IMR-90 (cell line): ENCODE results near the gene CD244. TPM values are rescaled to one million over a fixed set of nuclear protein-coding genes. Genes with fewer than 3 reads are reported as not detected.

Experiments
- ATAC-seq: fragments of 200-7000 bp; cut with Tn5 transposase; 2 replicates; pipeline ENCODE4 v1.9.1; 2020; ENCODE audit warnings: low read depth, mild to moderate bottlenecking, moderate library complexity
- BruUV-seq: library from RNA; stranded (reverse); fragments of 400-500 nt; replicated peaks from 2 replicates; lab custom pipeline; 2021; lab: Mats Ljungman, UMichigan
- CTCF ChIA-PET: fragments of 300-600 bp; formaldehyde crosslinking; extraction: SDS; loops from one replicate; lab custom pipeline; 2021; ENCODE audit warnings: antibody characterized with exemption; lab: Yijun Ruan, JAX
- POLR2A ChIA-PET: fragments of 300-600 bp; sonication (Branson Sonifier 250); formaldehyde crosslinking; loops from one replicate; lab custom pipeline; 2022; ENCODE audit warnings: antibody characterized with exemption; ENCODE audit not compliant: unreplicated experiment; lab: Charles Lee
- DNase-seq: peaks from one replicate; pipeline ENCODE4 v3.0.0; 2013
- H2AFZ ChIP-seq: replicated peaks from 2 replicates; pipeline ENCODE3; 2013; ENCODE audit warnings: low read length, mild to moderate bottlenecking; ENCODE audit not compliant: poor library complexity
- H2AK5ac ChIP-seq: 2 replicates; pipeline ENCODE4 v1.6.1; 2013; ENCODE audit warnings: low read depth, low read length, inconsistent platforms
- H2AK9ac ChIP-seq: replicated peaks from 2 replicates; pipeline ENCODE3; 2013; ENCODE audit warnings: mild to moderate bottlenecking, low read depth, low read length, moderate library complexity; ENCODE audit not compliant: poor library complexity
- H2BK120ac ChIP-seq: 2 replicates; pipeline ENCODE4 v1.6.1; 2013; ENCODE audit warnings: low read depth, low read length, inconsistent platforms
- H2BK15ac ChIP-seq: 3 replicates; pipeline ENCODE4 v1.6.1; 2013; ENCODE audit warnings: low read depth, low read length, inconsistent platforms
- H2BK20ac ChIP-seq: 2 replicates; pipeline ENCODE4 v1.6.1; 2013; ENCODE audit warnings: low read depth, mild to moderate bottlenecking, inconsistent platforms, low read length, moderate library complexity
- H2BK5ac ChIP-seq: 2 replicates; pipeline ENCODE4 v1.6.1; 2013; ENCODE audit warnings: mild to moderate bottlenecking, low read depth, low read length, inconsistent platforms; ENCODE audit not compliant: poor library complexity, severe bottlenecking
- H3K14ac ChIP-seq: replicated peaks from 2 replicates; pipeline ENCODE4 v1.6.1; 2013; ENCODE audit warnings: low read depth, low read length, inconsistent platforms
- H3K18ac ChIP-seq: 2 replicates; pipeline ENCODE4 v1.6.1; 2013; ENCODE audit warnings: low read depth, low read length, control low read depth
- H3K23ac ChIP-seq: 2 replicates; pipeline ENCODE4 v1.6.1; 2013; ENCODE audit warnings: low read depth, low read length, inconsistent platforms
- H3K27ac ChIP-seq: 2 replicates; pipeline ENCODE4 v1.5.1; 2013; ENCODE audit warnings: mild to moderate bottlenecking, control low read depth, low read length; ENCODE audit not compliant: insufficient read depth
- H3K27me3 ChIP-seq: 2 replicates; pipeline ENCODE4 v1.6.1; 2013; ENCODE audit warnings: low read length; ENCODE audit not compliant: control insufficient read depth, insufficient read depth
- H3K36me3 ChIP-seq: 2 replicates; pipeline ENCODE4 v1.6.1; 2013; ENCODE audit warnings: low read length, mixed read lengths; ENCODE audit not compliant: control insufficient read depth, insufficient read depth
- H3K4ac ChIP-seq: 2 replicates; pipeline ENCODE4 v1.6.1; 2013; ENCODE audit warnings: low read depth, low read length, inconsistent platforms
- H3K4me1 ChIP-seq: 2 replicates; pipeline ENCODE4 v1.6.1; 2013; ENCODE audit warnings: low read length, mixed read lengths; ENCODE audit not compliant: control insufficient read depth, insufficient read depth
- H3K4me2 ChIP-seq: 2 replicates; pipeline ENCODE4 v1.6.1; 2013; ENCODE audit warnings: low read depth, mild to moderate bottlenecking, control low read depth, low read length, moderate library complexity
- H3K4me3 ChIP-seq: 2 replicates; pipeline ENCODE4 v1.5.1; 2013; ENCODE audit warnings: low read depth, mild to moderate bottlenecking, control low read depth, low read length, moderate library complexity; ENCODE audit not compliant: insufficient read depth
- H3K56ac ChIP-seq: 2 replicates; pipeline ENCODE4 v1.6.1; 2013; ENCODE audit warnings: low read length, inconsistent platforms; ENCODE audit not compliant: insufficient read depth; ENCODE audit errors: extremely low read depth
- H3K79me1 ChIP-seq, 2 experiments: 2 replicates each; pipeline ENCODE4 v1.6.1; 2013; ENCODE audit warnings: low read length in 2 of 2, inconsistent platforms in 1 of 2, low read depth in 1 of 2
- H3K9ac ChIP-seq: 2 replicates; pipeline ENCODE4 v1.6.1; 2013; ENCODE audit warnings: low read depth, low read length, control low read depth
- H3K9me1 ChIP-seq: 2 replicates; pipeline ENCODE4 v1.6.1; 2013; ENCODE audit warnings: low read length, inconsistent platforms; ENCODE audit not compliant: insufficient read depth
- H3K9me3 ChIP-seq: 2 replicates; pipeline ENCODE4 v1.6.1; 2013; ENCODE audit warnings: low read length; ENCODE audit not compliant: control insufficient read depth, insufficient read depth
- H4K20me1 ChIP-seq: 2 replicates; pipeline ENCODE4 v1.6.1; 2013; ENCODE audit warnings: low read length, inconsistent platforms; ENCODE audit not compliant: insufficient read depth
- H4K5ac ChIP-seq: 2 replicates; pipeline ENCODE4 v1.6.1; 2013; ENCODE audit warnings: mild to moderate bottlenecking, low read depth, low read length, control low read depth
- H4K8ac ChIP-seq, 2 experiments: 2 replicates each; pipeline ENCODE4 v1.6.1; 2013; ENCODE audit warnings: low read depth in 2 of 2, low read length in 2 of 2, control low read depth in 1 of 2, inconsistent platforms in 1 of 2
- H4K91ac ChIP-seq: 2 replicates; pipeline ENCODE4 v1.6.1; 2013; ENCODE audit warnings: low read depth, low read length, inconsistent platforms; ENCODE audit not compliant: insufficient read depth
- BHLHE40 ChIP-seq: fragments of 150-350 bp; IDR thresholded peaks from 2 replicates; pipeline ENCODE4 v1.6.1; 2016; ENCODE audit warnings: mild to moderate bottlenecking, low read depth, low read length
- CEBPB ChIP-seq: IDR thresholded peaks from 2 replicates; pipeline ENCODE4 v1.6.1; 2012; ENCODE audit warnings: low read depth, low read length, improper control_type of control experiment
- CHD1 ChIP-seq: IDR thresholded peaks from 2 replicates; pipeline ENCODE4 v1.6.1; 2012; ENCODE audit warnings: low read depth, low read length, improper control_type of control experiment
- FOS ChIP-seq: fragments of 150-350 bp; IDR thresholded peaks from 2 replicates; pipeline ENCODE4 v1.6.1; 2016; ENCODE audit warnings: low read depth, low read length
- MAFK ChIP-seq: IDR thresholded peaks from 2 replicates; pipeline ENCODE4 v1.6.1; 2012; ENCODE audit warnings: low read depth, low read length, improper control_type of control experiment
- MAZ ChIP-seq: IDR thresholded peaks from 2 replicates; pipeline ENCODE4 v1.6.1; 2012; ENCODE audit warnings: low read depth, mild to moderate bottlenecking, low read length, improper control_type of control experiment, moderate library complexity, borderline replicate concordance
- MXI1 ChIP-seq: IDR thresholded peaks from 2 replicates; pipeline ENCODE4 v1.6.1; 2012; ENCODE audit warnings: low read depth, mild to moderate bottlenecking, low read length, moderate library complexity, borderline replicate concordance
- NFE2L2 ChIP-seq: fragments of 150-350 bp; IDR thresholded peaks from 2 replicates; pipeline ENCODE4 v1.6.1; 2016; ENCODE audit warnings: low read depth, mild to moderate bottlenecking, low read length
- POLR2A ChIP-seq: IDR thresholded peaks from 2 replicates; pipeline ENCODE4 v1.6.1; 2012; ENCODE audit warnings: mild to moderate bottlenecking, low read depth, low read length
- RAD21 ChIP-seq: IDR thresholded peaks from 2 replicates; pipeline ENCODE4 v1.6.1; 2012; ENCODE audit warnings: low read length, improper control_type of control experiment
- RCOR1 ChIP-seq: IDR thresholded peaks from 2 replicates; pipeline ENCODE4 v1.6.1; 2012; ENCODE audit warnings: mild to moderate bottlenecking, low read length, improper control_type of control experiment; ENCODE audit not compliant: insufficient replicate concordance
- RFX5 ChIP-seq: IDR thresholded peaks from 2 replicates; pipeline ENCODE4 v1.8.0; 2012; ENCODE audit warnings: low read depth, mild to moderate bottlenecking, low read length, moderate library complexity
- SMC3 ChIP-seq: fragments of 150-350 bp; IDR thresholded peaks from 2 replicates; pipeline ENCODE4 v1.6.1; 2016; ENCODE audit warnings: low read depth, mild to moderate bottlenecking, antibody characterized with exemption, low read length, moderate library complexity
- WGBS, 2 experiments: methylation state at CpG; one replicate each; pipeline versions ENCODE4 v1.1.5 to v1.1.7; 2013; ENCODE audit warnings: missing lambda C conversion rate in 2 of 2; ENCODE audit not compliant: insufficient read length in 1 of 2; ENCODE audit errors: extremely low coverage in 2 of 2; 5-methylcytosine and 5-hydroxymethylcytosine counted together
- dilution Hi-C: fragments of 300-500 bp; cut with HindIII; formaldehyde crosslinking; loops from one replicate; pipeline ENCODE4 v1.14.3; 2018; ENCODE audit warnings: low sequenced_read_pairs; ENCODE audit not compliant: unreplicated experiment
- in situ Hi-C: fragments of 300-500 bp; cut with MboI; formaldehyde crosslinking; loops from 3 replicates; pipeline ENCODE4 v1.14.3; 2019; ENCODE audit warnings: low sequenced_read_pairs, inconsistent platforms, mixed read lengths
- intact Hi-C: fragments of 100-400 bp; cut with micrococcal nuclease; formaldehyde crosslinking; loops from 2 replicates; pipeline ENCODE4 v1.10.0; 2022
- polyA plus RNA-seq, 3 experiments: library from polyadenylated mRNA; depleted of rRNA; stranded (reverse); fragments of >200 nt; gene quantifications; 2 replicates each; pipeline ENCODE4 v1.2.3, GENCODE V29; 2012; ENCODE audit warnings: low replicate concordance in 1 of 3
- total RNA-seq: library from RNA; depleted of rRNA; stranded (reverse); fragments of >200 nt; gene quantifications from 2 replicates; pipeline ENCODE4 v1.2.3, GENCODE V29; 2012
- TF ChIP-seq, protein P1 (sequence below): fragments of 150-350 bp; IDR thresholded peaks from 2 replicates; pipeline ENCODE4 v1.6.1; 2016; ENCODE audit warnings: low read depth, mild to moderate bottlenecking, low read length, moderate library complexity, borderline replicate concordance
- TF ChIP-seq, protein P2 (sequence below): fragments of 150-350 bp; IDR thresholded peaks from 2 replicates; pipeline ENCODE4 v1.6.1; 2017; ENCODE audit warnings: mild to moderate bottlenecking, antibody characterized with exemption, low read length, low read depth
- TF ChIP-seq, protein P3 (sequence below): conservative IDR thresholded peaks from 2 replicates; pipeline ENCODE4 v1.5.1; 2012; ENCODE audit warnings: mild to moderate bottlenecking, low read depth, low read length, improper control_type of control experiment

Gene CD244
- total and polyA plus RNA-seq, 2 of the 4 experiments (the other 2 are of a cell fraction): not detected

DNA sequence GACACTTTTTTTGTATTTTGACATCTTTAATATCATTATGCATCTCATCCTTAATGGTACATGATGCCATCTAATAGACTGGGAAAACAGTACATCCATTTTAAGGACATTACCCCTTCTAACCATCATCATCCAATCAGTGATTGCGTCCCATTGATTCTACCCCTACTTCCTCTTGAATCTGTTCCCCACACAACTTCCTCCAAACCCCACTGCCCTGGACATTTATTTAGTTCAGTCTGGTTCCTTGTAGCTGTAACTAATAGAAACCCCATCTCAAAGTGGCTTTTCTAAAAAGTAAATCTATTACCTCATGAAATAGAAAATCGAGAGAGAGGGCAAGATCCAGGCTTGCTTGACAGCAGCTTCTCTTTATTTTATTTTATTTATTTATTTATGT, 24.4 kb upstream of the CD244 start:
- H3K4me1 ChIP-seq: no peaks in the 10 kb centered on the region
- H3K23ac ChIP-seq: no peak overlapping the region
- H2BK120ac ChIP-seq: no peak overlapping the region
- H2BK20ac ChIP-seq: no peak overlapping the region
- H4K5ac ChIP-seq: no peak overlapping the region
- H3K4me2 ChIP-seq: no peak overlapping the region
- H4K20me1 ChIP-seq: no peaks in the 10 kb centered on the region
- H3K4ac ChIP-seq: no peak overlapping the region
- no peaks in the 10 kb centered on the region for H3K9me1 ChIP-seq
- H3K18ac ChIP-seq: no peak overlapping the region
- H2AFZ ChIP-seq: no peak overlapping the region
- no peaks in the 10 kb centered on the region for H3K36me3 ChIP-seq
- no peak overlapping the region for H2AK5ac ChIP-seq
- no peak for TF ChIP-seq SMC3
- TF ChIP-seq, protein P1, sequence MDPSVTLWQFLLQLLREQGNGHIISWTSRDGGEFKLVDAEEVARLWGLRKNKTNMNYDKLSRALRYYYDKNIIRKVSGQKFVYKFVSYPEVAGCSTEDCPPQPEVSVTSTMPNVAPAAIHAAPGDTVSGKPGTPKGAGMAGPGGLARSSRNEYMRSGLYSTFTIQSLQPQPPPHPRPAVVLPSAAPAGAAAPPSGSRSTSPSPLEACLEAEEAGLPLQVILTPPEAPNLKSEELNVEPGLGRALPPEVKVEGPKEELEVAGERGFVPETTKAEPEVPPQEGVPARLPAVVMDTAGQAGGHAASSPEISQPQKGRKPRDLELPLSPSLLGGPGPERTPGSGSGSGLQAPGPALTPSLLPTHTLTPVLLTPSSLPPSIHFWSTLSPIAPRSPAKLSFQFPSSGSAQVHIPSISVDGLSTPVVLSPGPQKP: no peak
- no peak for TF ChIP-seq MAZ
- TF ChIP-seq RAD21: no peak
- no peak for TF ChIP-seq NFE2L2
- TF ChIP-seq MXI1: no peak
- no peak for TF ChIP-seq POLR2A
- no peak for TF ChIP-seq BHLHE40
- TF ChIP-seq CEBPB: no peak
- no peak for TF ChIP-seq FOS
- TF ChIP-seq MAFK: no peak
- TF ChIP-seq, protein P2, sequence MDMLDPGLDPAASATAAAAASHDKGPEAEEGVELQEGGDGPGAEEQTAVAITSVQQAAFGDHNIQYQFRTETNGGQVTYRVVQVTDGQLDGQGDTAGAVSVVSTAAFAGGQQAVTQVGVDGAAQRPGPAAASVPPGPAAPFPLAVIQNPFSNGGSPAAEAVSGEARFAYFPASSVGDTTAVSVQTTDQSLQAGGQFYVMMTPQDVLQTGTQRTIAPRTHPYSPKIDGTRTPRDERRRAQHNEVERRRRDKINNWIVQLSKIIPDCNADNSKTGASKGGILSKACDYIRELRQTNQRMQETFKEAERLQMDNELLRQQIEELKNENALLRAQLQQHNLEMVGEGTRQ: no peak
- TF ChIP-seq, protein P3, sequence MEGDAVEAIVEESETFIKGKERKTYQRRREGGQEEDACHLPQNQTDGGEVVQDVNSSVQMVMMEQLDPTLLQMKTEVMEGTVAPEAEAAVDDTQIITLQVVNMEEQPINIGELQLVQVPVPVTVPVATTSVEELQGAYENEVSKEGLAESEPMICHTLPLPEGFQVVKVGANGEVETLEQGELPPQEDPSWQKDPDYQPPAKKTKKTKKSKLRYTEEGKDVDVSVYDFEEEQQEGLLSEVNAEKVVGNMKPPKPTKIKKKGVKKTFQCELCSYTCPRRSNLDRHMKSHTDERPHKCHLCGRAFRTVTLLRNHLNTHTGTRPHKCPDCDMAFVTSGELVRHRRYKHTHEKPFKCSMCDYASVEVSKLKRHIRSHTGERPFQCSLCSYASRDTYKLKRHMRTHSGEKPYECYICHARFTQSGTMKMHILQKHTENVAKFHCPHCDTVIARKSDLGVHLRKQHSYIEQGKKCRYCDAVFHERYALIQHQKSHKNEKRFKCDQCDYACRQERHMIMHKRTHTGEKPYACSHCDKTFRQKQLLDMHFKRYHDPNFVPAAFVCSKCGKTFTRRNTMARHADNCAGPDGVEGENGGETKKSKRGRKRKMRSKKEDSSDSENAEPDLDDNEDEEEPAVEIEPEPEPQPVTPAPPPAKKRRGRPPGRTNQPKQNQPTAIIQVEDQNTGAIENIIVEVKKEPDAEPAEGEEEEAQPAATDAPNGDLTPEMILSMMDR: no peak
- no peak for TF ChIP-seq RFX5
- TF ChIP-seq CHD1: no peak
- no peak for TF ChIP-seq RCOR1
- H3K27me3 ChIP-seq: no peaks in the 10 kb centered on the region
- no peak overlapping the region for H3K27ac ChIP-seq
- BruUV-seq: no TSS peak
- H3K56ac ChIP-seq: no peak overlapping the region
- no peak for DNase-seq
- no peak overlapping the region for H2AK9ac ChIP-seq
- H3K9ac ChIP-seq: no peak overlapping the region
- no CpG with 5 or more reads among the region's 2 CpGs for WGBS, 2 experiments
- H3K14ac ChIP-seq: no peak overlapping the region
- H2BK15ac ChIP-seq: no peak overlapping the region
- no peak overlapping the region for H3K4me3 ChIP-seq
- H3K9me3 ChIP-seq: no peaks in the 10 kb centered on the region
- no peak overlapping the region for H2BK5ac ChIP-seq
- no peaks in the 10 kb centered on the region for H3K79me1 ChIP-seq
- ATAC-seq: no peak
- ChIA-PET CTCF (no interaction called here), POLR2A (no interaction called here)
- no peak overlapping the region for H4K8ac ChIP-seq
- intact Hi-C loops (no loop called here), in situ Hi-C loops (no loop called here), dilution Hi-C loops (no loop called here)
- no peak overlapping the region for H4K91ac ChIP-seq
